Liver (tissue), 3 donors: Measurements from ENCODE around the gene PALD1.

Experiments used
- CTCF ChIP-seq: fragments of 150-350 bp; IDR thresholded peaks from 2 replicates; pipeline ENCODE4 v1.5.1; 2017; ENCODE audit warnings: improper control_type of control experiment, low read depth, low read length; ENCODE audit not compliant: missing input control
- TAF1 ChIP-seq: conservative IDR thresholded peaks from 2 replicates; pipeline ENCODE4 v1.6.1; 2016; ENCODE audit warnings: antibody characterized with exemption, mild to moderate bottlenecking
- donor health status: healthy.
- donor health status: healthy.

- no peak for TF ChIP-seq CTCF
- no peak for TF ChIP-seq TAF1
These were observed 40.1 kb downstream of the PALD1 start for GRCh38 chr10:70518695-70519094.
